GM12874 (cell line): ENCODE data around the gene TGOLN2.

ENCODE experiments used
- CTCF ChIP-seq: IDR thresholded peaks from 2 replicates; pipeline ENCODE4 v1.5.1; 2011; ENCODE audit warnings: low read depth, mild to moderate bottlenecking, control low read depth, low read length, moderate library complexity; ENCODE audit not compliant: insufficient read depth

The TGOLN2 gene

GRCh38 chr2:85273738-85274731 is 53.8 kb downstream of the TGOLN2 start:
- TF ChIP-seq CTCF, result no peak

- no peak for TF ChIP-seq CTCF
These were observed 55.4 kb downstream of the TGOLN2 start for GRCh38 chr2:85272357-85272756.

GRCh38 chr2:85269959-85270358 is 57.8 kb downstream of the TGOLN2 start:
- TF ChIP-seq CTCF, result no peak
